Middle frontal gyrus (tissue), 1 donor: Measurements from ENCODE around the gene TCHP.
"Not testable (repeated sequence)": the region's sequence is repeated elsewhere in the genome, so short reads cannot be mapped to it uniquely, and the experiment has no call there.

ENCODE experiments used
- DNase-seq: peaks from one replicate; pipeline ENCODE4 v3.0.0-alpha.2; 2015; ENCODE audit warnings: low spot score; ENCODE audit errors: extremely low spot score

TCHP gene

GRCh38 chr12:109899783-109900751 lies at the start of gene TCHP:
TSS of gene TCHP (plus strand) at chr12:109900274. CDS start at chr12:109903027, 2,753 bp downstream.
- peak; percentile 84 for DNase-seq

- DNase-seq: not testable (repeated sequence)
These were observed 49.6 kb upstream of the TCHP start for GRCh38 chr12:109850518-109850917.

DNA sequence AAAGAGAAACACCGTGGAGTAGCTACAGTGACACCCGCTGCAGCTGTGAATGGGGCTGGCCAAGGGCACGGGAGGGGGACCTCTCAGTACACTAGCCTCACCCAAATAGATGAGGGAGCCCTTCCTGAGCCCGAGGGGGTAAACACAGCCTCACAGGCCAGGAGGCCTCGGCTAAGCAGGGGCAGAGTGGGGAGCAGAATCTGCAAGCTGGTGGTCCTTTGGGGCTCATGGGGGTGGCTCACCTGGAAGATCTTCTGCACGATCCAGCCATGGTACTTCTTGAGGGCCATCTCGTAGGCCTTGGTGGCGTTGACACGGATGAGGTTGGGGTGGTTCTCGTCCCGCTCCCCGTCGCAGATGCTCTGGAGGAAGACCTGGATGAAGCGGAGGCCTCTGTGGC lies 44.7 kb upstream of the TCHP start:
- no peak for DNase-seq

DNA sequence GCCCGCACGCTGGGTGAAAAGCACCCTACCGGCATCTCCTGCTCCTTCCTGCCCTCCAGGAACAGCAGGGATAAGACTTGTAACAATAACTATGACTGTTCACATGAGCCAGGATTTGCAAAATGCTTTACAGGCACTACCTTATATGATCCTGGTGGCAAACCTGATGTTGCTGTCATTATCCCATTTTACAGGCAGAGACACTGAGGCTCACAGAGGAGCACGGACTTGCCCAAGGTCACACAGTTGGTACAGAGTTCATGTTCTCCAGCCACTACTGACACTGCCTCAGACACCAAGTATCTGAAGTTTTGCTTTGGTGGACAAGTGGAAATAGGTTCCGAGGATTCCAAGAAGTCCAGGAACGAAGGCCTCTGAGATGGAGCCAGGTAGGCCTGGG lies 42.4 kb upstream of the TCHP start:
- DNase-seq: no peak

GRCh38 chr12:109858764-109859163 lies 41.3 kb upstream of the TCHP start:
- no peak for DNase-seq

- no peak for DNase-seq
These were observed 39.1 kb upstream of the TCHP start for GRCh38 chr12:109860977-109861376.

DNA sequence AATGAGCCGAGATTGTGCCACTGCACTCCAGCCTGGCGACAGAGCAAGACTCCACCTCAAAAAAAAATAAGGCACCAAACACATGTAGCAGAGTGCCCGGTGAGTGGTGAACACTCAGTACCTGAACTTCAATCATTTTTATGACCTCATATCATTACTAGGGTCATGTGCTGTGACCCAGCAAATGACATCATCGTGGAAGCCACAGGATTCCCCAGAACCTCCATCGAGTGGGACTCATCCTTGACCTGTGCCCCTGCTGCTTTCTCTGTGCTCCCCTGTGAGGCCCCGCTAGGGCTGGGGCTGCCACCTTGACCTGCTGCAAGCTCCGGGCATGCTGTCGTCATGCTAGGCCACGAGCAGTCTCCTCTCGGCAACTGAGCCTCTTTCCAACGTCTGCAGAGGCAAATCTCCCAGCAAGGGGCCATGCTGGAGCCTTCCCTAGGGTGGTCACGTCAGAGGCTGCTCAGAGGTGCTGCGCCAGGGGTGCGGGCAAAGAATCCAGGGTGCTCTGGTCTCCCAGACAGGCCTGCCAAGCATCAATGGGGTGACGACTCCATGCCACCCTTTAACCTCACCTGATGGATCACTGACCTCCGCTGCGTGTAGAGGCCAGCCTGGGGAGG lies 38.3 kb upstream of the TCHP start:
- DNase-seq: no peak

- DNase-seq: not testable (repeated sequence)
These were observed 37.6 kb upstream of the TCHP start for GRCh38 chr12:109862491-109862890.

- DNase-seq: peak; percentile 80
These were observed 36.0 kb upstream of the TCHP start for GRCh38 chr12:109863847-109864712.

- no peak for DNase-seq
These were observed 35.2 kb upstream of the TCHP start for GRCh38 chr12:109864916-109865315.

- no peak for DNase-seq
These were observed 31.7 kb upstream of the TCHP start for GRCh38 chr12:109868182-109869051.

- DNase-seq: no peak
These were observed 29.4 kb upstream of the TCHP start for GRCh38 chr12:109870648-109871047.

DNA sequence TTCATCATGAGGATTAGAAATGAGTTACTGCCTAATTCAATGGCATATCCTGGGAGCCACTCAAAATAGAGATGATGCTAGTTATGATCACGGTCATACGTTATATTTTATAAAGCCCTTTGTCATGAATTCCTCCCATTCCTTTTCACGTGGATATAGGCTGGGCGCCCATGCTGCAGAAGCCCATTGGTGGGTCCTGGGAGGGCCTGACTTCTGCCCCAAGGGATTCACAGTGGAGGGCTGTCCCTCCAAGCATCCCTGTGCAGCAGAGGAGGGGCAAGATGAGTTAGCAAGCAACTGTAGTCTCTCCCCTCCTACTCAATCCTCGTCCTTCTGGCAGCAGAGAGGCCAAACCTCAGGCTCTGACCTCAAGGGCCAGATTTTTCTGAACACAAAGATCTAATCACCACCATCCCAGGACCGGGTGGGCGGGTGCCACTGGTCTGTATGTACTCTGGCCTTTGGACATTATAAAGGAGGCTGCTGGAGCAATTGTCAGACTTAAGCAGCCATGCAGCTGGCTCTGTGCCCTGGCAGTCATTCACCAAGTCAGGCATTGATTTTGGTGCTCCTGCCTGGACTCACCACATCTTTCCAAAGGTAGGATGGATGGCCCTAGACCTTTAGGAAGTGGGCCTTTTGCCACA lies 28.3 kb upstream of the TCHP start:
- no peak for DNase-seq

DNA sequence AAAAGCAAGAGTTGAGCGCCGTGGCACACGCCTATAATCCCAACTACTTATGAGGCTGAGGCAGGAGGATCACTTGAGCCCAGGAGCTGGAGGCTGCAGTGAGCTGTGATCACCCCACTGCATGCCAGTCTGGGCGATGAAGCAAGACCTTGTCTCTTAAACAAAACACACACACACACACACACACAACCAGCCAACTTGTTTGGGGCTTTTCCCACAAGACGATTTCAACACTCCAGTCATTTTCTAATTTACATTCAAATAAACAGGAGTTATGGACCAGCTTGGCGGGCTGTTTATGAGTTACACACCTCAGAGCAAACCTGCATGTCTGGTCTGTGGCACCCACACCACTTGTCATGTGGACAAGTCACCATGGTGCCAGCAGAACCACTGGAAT lies 26.4 kb upstream of the TCHP start:
- DNase-seq: no peak

DNA sequence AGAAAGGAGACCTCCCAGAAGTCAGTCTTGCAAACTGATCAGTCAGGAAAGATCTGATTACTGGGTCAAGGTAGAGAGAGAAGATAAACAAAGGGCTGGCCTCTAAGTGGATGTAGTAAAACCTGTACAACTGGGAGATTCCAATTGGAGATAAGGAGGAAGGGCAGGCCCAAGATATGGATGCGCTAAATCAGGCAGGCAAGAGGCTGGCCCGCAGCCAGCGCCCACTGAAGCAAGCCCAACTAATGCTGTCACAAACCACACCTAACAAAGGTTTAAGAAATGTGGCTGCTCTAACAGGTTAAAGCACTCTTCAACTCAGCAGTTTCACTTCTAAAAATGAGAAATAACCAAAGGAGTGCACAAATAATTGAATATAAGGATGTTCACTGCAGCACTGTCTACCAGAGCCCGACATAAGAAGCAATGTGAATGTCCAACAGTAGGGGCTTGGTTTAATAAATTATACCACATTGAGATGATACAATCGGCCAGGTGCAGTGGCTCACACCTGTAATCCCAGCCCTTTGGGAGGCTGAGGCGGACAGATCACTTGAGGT lies 24.4 kb upstream of the TCHP start:
- no peak for DNase-seq

DNA sequence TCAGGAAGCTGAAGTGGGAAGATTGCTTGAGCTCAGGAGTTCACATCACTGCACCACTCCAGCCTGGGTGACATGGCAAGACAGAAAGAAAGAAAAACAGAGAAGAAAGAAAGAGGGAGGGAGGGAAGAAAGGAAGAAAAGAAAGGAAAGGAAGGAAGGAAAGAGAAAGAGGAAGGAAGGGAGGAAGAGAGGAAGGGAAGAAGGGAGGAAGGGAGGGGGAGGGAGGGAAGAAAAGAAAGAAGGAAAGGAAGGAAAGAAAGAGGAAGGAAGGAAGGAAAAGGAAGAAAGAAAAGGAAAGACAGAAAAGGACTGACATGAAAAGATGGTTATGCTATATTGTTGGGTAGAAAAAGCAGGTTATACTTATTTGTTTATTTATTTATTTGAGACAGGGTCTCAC lies 23.7 kb upstream of the TCHP start:
- DNase-seq: no peak

DNA sequence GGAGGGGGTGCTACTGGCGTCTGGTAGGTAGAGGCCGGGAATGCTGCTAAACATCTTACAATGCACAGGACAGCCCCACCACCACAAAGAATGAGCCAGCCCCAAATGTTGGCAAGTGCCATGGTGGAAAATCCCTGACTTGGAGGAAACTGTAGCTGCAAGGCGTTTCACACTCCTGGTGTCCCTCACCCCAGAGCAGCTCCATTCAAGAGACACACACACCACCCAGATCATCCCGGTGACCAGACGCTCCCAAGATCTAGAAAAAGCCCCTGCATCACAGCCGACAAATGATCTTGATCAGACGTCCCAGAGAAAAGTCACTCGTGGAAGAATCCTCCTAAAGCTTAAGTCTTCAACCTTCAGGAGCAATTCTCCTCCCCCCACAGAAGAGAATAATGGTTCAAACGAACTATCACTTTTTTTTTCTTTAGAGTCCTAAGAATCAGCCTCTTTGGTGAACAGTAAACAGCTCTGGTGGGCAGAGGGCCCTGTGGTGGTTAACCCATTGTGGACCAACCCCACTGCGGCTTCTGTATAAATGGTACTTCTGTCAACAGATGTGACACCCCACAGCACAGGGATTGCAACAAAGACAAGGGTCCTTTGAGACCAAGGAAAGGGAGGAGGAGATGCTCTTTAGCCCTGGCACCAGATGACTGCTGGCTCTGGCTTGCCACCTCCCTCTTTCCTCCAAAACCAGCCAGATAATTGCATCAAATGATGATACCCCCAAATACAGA lies 22.4 kb upstream of the TCHP start:
- no peak for DNase-seq

- DNase-seq: no peak
These were observed 21.8 kb upstream of the TCHP start for GRCh38 chr12:109878247-109878625.

- DNase-seq: no peak
These were observed 21.3 kb upstream of the TCHP start for GRCh38 chr12:109878749-109879148.
